Trophoblast cell (in vitro differentiated cells and primary cell): ENCODE measurements around the gene IGBP1.

Experiments
- DNase-seq, 2 donors: peaks; one replicate each; pipeline ENCODE4 v3.0.0-alpha.2; 2016
- H2AFZ ChIP-seq: 2 replicates; pipeline ENCODE4 v1.6.1; 2013; ENCODE audit warnings: low read length, moderate library complexity, mild to moderate bottlenecking; ENCODE audit not compliant: insufficient read depth, poor library complexity
- H2AK5ac ChIP-seq: 2 replicates; pipeline ENCODE4 v1.6.1; 2013; ENCODE audit warnings: mild to moderate bottlenecking, low read length
- H2BK120ac ChIP-seq: 2 replicates; pipeline ENCODE4 v1.6.1; 2013; ENCODE audit warnings: low read length, mild to moderate bottlenecking, moderate library complexity; ENCODE audit not compliant: insufficient read depth, poor library complexity
- H2BK12ac ChIP-seq: 2 replicates; pipeline ENCODE4 v1.6.1; 2013; ENCODE audit warnings: mild to moderate bottlenecking, low read length, moderate library complexity
- H2BK5ac ChIP-seq: 2 replicates; pipeline ENCODE4 v1.6.1; 2013; ENCODE audit warnings: low read length, low read depth, moderate library complexity, mild to moderate bottlenecking; ENCODE audit not compliant: poor library complexity
- H3K14ac ChIP-seq: 2 replicates; pipeline ENCODE4 v1.6.1; 2013; ENCODE audit warnings: mild to moderate bottlenecking, low read length
- H3K18ac ChIP-seq: 2 replicates; pipeline ENCODE4 v1.6.1; 2013; ENCODE audit warnings: mild to moderate bottlenecking, low read length
- H3K23ac ChIP-seq: 2 replicates; pipeline ENCODE4 v1.6.1; 2013; ENCODE audit warnings: low read length
- H3K27ac ChIP-seq: 2 replicates; pipeline ENCODE4 v1.5.1; 2013; ENCODE audit warnings: low read depth, mild to moderate bottlenecking, inconsistent platforms, low read length, moderate library complexity
- H3K27me3 ChIP-seq: 2 replicates; pipeline ENCODE4 v1.6.1; 2013; ENCODE audit warnings: inconsistent platforms, mild to moderate bottlenecking, low read length, moderate library complexity; ENCODE audit not compliant: insufficient read depth
- H3K36me3 ChIP-seq, 2 experiments: 1 replicate in 1 of 2; 2 replicates in 1 of 2; pipeline ENCODE4 v1.6.1; 2013; ENCODE audit warnings: low read length in 2 of 2, mild to moderate bottlenecking in 2 of 2, moderate library complexity in 1 of 2; ENCODE audit not compliant: insufficient read depth in 2 of 2, control insufficient read depth in 1 of 2
- H3K4ac ChIP-seq: 2 replicates; pipeline ENCODE4 v1.6.1; 2013; ENCODE audit warnings: low read depth, mild to moderate bottlenecking, low read length, moderate library complexity
- H3K4me1 ChIP-seq, 2 experiments: 1 replicate in 1 of 2; 2 replicates in 1 of 2; pipeline ENCODE4 v1.6.1; 2013; ENCODE audit warnings: low read length in 2 of 2, mild to moderate bottlenecking in 2 of 2, moderate library complexity in 1 of 2; ENCODE audit not compliant: insufficient read depth in 2 of 2, control insufficient read depth in 1 of 2
- H3K4me2 ChIP-seq: 2 replicates; pipeline ENCODE4 v1.6.1; 2013; ENCODE audit warnings: inconsistent platforms, mild to moderate bottlenecking, low read length, moderate library complexity
- H3K4me3 ChIP-seq: 2 replicates; pipeline ENCODE4 v1.5.1; 2013; ENCODE audit warnings: mild to moderate bottlenecking, low read depth, low read length, inconsistent platforms
- H3K79me1 ChIP-seq: one replicate; pipeline ENCODE4 v1.6.1; 2013; ENCODE audit warnings: low read length
- H3K79me2 ChIP-seq: 2 replicates; pipeline ENCODE4 v1.6.1; 2013; ENCODE audit warnings: low read length, mild to moderate bottlenecking; ENCODE audit not compliant: control insufficient read depth, insufficient read depth, poor library complexity
- H3K9ac ChIP-seq: 2 replicates; pipeline ENCODE4 v1.6.1; 2013; ENCODE audit warnings: mild to moderate bottlenecking, low read length
- H3K9me3 ChIP-seq: 2 replicates; pipeline ENCODE4 v1.6.1; 2013; ENCODE audit warnings: low read depth, mild to moderate bottlenecking, control low read depth, inconsistent platforms, low read length; ENCODE audit not compliant: insufficient read depth
- H4K12ac ChIP-seq: 2 replicates; pipeline ENCODE4 v1.6.1; 2013; ENCODE audit warnings: low read depth, mild to moderate bottlenecking, low read length, moderate library complexity
- H4K8ac ChIP-seq: 2 replicates; pipeline ENCODE4 v1.6.1; 2013; ENCODE audit warnings: low read depth, mild to moderate bottlenecking, low read length, moderate library complexity
- H4K91ac ChIP-seq: one replicate; pipeline ENCODE4 v1.6.1; 2013; ENCODE audit warnings: low read depth, mild to moderate bottlenecking, low read length, moderate library complexity
- WGBS: extraction: QIAGEN DNeasy Blood & Tissue Kit; methylation state at CpG from one replicate; pipeline ENCODE4 v1.1.7; 2013; ENCODE audit warnings: missing lambda C conversion rate; ENCODE audit not compliant: insufficient read length, insufficient coverage; ENCODE audit errors: extremely low coverage; 5-methylcytosine and 5-hydroxymethylcytosine counted together

IGBP1 gene

GRCh38 chrX:70134116-70134477, 850 bp downstream of the IGBP1 start:
- peaks cover 0 to 6% of the 10 kb centered on the region in 2 experiments for H3K36me3 ChIP-seq
- H2BK5ac ChIP-seq, result no peak overlapping the region
- no peak overlapping the region for H2AFZ ChIP-seq
- H3K4me3 ChIP-seq, result peak overlapping the region; percentile 81
- no peak overlapping the region for H2AK5ac ChIP-seq
- peak overlapping the region; percentile 73 for H3K9ac ChIP-seq
- no CpG with 5 or more reads among the region's 12 CpGs for WGBS
- H2BK120ac ChIP-seq, result no peak overlapping the region
- DNase-seq, result peak; percentile 20 to 52
- peak overlapping the region; percentile 72 for H4K91ac ChIP-seq
- no peaks in the 10 kb centered on the region for H3K27me3 ChIP-seq
- peak overlapping the region; percentile 90 for H3K4me2 ChIP-seq
- peak overlapping the region; percentile 84 for H3K4ac ChIP-seq
- no peaks in the 10 kb centered on the region for H3K9me3 ChIP-seq
- H4K12ac ChIP-seq, result peak overlapping the region; percentile 51
- H3K18ac ChIP-seq, result no peak overlapping the region
- no peaks in the 10 kb centered on the region for H3K79me2 ChIP-seq
- peak overlapping the region; percentile 34 for H3K14ac ChIP-seq
- H3K27ac ChIP-seq, result peak overlapping the region; percentile 33
- no peaks in the 10 kb centered on the region for H3K79me1 ChIP-seq
- no peak overlapping the region for H2BK12ac ChIP-seq
- H4K8ac ChIP-seq, result peak overlapping the region; percentile 87
- H3K4me1 ChIP-seq, result peaks cover 0 to 6% of the 10 kb centered on the region in 2 experiments
- no peak overlapping the region for H3K23ac ChIP-seq

DNA sequence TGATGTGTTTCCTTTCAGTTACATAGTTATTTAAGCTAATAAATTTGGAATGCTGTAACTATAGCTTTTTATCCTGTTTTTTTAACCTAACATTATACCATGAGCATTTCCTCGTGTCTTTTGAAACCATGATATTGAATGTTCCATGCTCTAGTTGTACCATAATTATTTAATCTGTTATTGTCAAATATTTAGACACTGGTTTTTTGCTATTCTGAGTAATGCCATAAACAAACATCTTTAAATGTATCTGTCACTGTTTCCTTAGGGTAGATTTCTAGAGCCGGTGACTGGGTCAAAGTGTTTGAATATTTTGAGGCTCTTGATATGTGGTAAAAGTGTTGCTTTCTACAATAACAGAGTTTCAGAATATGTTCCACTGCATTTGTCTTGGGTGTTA, 5.4 kb downstream of the IGBP1 start:
- Histone ChIP-seq H3K4me2 (no peak overlapping the region), H3K9ac (no peak overlapping the region), H2BK120ac (no peak overlapping the region), H2BK12ac (no peak overlapping the region), H3K4ac (no peak overlapping the region), H3K23ac (no peak overlapping the region), H3K27ac (no peak overlapping the region), H4K12ac (no peak overlapping the region), H3K4me1 (peaks cover 0 to 6% of the 10 kb centered on the region in 2 experiments), H4K8ac (no peak overlapping the region), H2AK5ac (no peak overlapping the region), H3K27me3 (no peaks in the 10 kb centered on the region), H3K79me2 (no peaks in the 10 kb centered on the region), H3K9me3 (no peaks in the 10 kb centered on the region), H3K79me1 (no peaks in the 10 kb centered on the region), H4K91ac (no peak overlapping the region), H3K14ac (no peak overlapping the region), H3K4me3 (no peak overlapping the region), H3K36me3 (peaks cover 6 to 7% of the 10 kb centered on the region in 2 experiments), H3K18ac (no peak overlapping the region), H2AFZ (no peak overlapping the region), H2BK5ac (no peak overlapping the region)
- no CpG with 5 or more reads among the region's 2 CpGs for WGBS
- no peak for DNase-seq

- H2BK5ac ChIP-seq, result no peak overlapping the region
- no peak overlapping the region for H3K14ac ChIP-seq
- no peaks in the 10 kb centered on the region for H3K27me3 ChIP-seq
- H4K8ac ChIP-seq, result no peak overlapping the region
- no peak overlapping the region for H2AFZ ChIP-seq
- no peaks in the 10 kb centered on the region for H3K4me1 ChIP-seq
- no CpG with 5 or more reads among the region's 3 CpGs for WGBS
- H3K23ac ChIP-seq, result no peak overlapping the region
- H2BK12ac ChIP-seq, result no peak overlapping the region
- no peaks in the 10 kb centered on the region for H3K9me3 ChIP-seq
- H3K9ac ChIP-seq, result no peak overlapping the region
- no peak overlapping the region for H3K18ac ChIP-seq
- H4K91ac ChIP-seq, result no peak overlapping the region
- no peak overlapping the region for H2BK120ac ChIP-seq
- DNase-seq, result no peak
- peaks cover 6 to 7% of the 10 kb centered on the region in 2 experiments for H3K36me3 ChIP-seq
- H3K4ac ChIP-seq, result no peak overlapping the region
- H2AK5ac ChIP-seq, result no peak overlapping the region
- no peaks in the 10 kb centered on the region for H3K79me1 ChIP-seq
- H4K12ac ChIP-seq, result no peak overlapping the region
- H3K79me2 ChIP-seq, result no peaks in the 10 kb centered on the region
- no peak overlapping the region for H3K4me3 ChIP-seq
- no peak overlapping the region for H3K4me2 ChIP-seq
- H3K27ac ChIP-seq, result no peak overlapping the region
Measured at GRCh38 chrX:70139736-70140135, 6.5 kb downstream of the IGBP1 start.

- Histone ChIP-seq H3K9me3 (no peaks in the 10 kb centered on the region), H2BK12ac (no peak overlapping the region), H3K36me3 (peaks cover 2 to 6% of the 10 kb centered on the region in 2 experiments), H3K79me1 (no peaks in the 10 kb centered on the region), H3K27ac (no peak overlapping the region), H4K12ac (no peak overlapping the region), H3K27me3 (no peaks in the 10 kb centered on the region), H4K8ac (no peak overlapping the region), H3K4ac (no peak overlapping the region), H3K79me2 (no peaks in the 10 kb centered on the region), H3K18ac (no peak overlapping the region), H3K14ac (no peak overlapping the region), H3K9ac (no peak overlapping the region), H3K4me2 (no peak overlapping the region), H2BK5ac (no peak overlapping the region), H3K4me1 (no peaks in the 10 kb centered on the region), H3K4me3 (no peak overlapping the region), H3K23ac (no peak overlapping the region), H2BK120ac (no peak overlapping the region), H2AFZ (no peak overlapping the region), H2AK5ac (no peak overlapping the region), H4K91ac (no peak overlapping the region)
- WGBS, result no CpG with 5 or more reads among the region's 2 CpGs
- no peak for DNase-seq
Measured at GRCh38 chrX:70141373-70141772, 8.1 kb downstream of the IGBP1 start.
